ENCODE results near the gene DLG3.
"Not testable (repeated sequence)": the region's sequence is repeated elsewhere in the genome, so short reads cannot be mapped to it uniquely, and the experiment has no call there.

DLG3 gene

GRCh38 chrX:70444326-70444945 is at the start of gene DLG3:
TSS of gene DLG3 (plus strand) at chrX:70444835. CDS start at chrX:70445202, 367 bp downstream.
- DNase-seq (ENCODE audit: low spot score), result no peak

GRCh38 chrX:70398899-70399298 is 45.7 kb upstream of the DLG3 start:
- no peak for DNase-seq (ENCODE audit: low spot score)

- DNase-seq (ENCODE audit: low spot score), result not testable (repeated sequence)
These were observed 44.5 kb upstream of the DLG3 start for GRCh38 chrX:70400181-70400580.

GRCh38 chrX:70402721-70403120 is 41.9 kb upstream of the DLG3 start:
- no peak for DNase-seq (ENCODE audit: low spot score)

- DNase-seq (ENCODE audit: low spot score), result no peak
These were observed 39.6 kb upstream of the DLG3 start for GRCh38 chrX:70405003-70405402.

GRCh38 chrX:70410921-70411320 is 33.7 kb upstream of the DLG3 start:
- DNase-seq (ENCODE audit: low spot score), result no peak

- no peak for DNase-seq (ENCODE audit: low spot score)
These were observed 33.2 kb upstream of the DLG3 start for GRCh38 chrX:70411475-70411874.

- no peak for DNase-seq (ENCODE audit: low spot score)
These were observed 23.0 kb upstream of the DLG3 start for GRCh38 chrX:70421618-70422017.

- DNase-seq (ENCODE audit: low spot score), result no peak
These were observed 21.7 kb upstream of the DLG3 start, which contains the start of gene GDPD2 for GRCh38 chrX:70422851-70423341. TSS of gene GDPD2 (plus strand) at chrX:70423314. CDS start at chrX:70424985, 1,671 bp downstream.

GRCh38 chrX:70423936-70424675 is 20.5 kb upstream of the DLG3 start:
- DNase-seq (ENCODE audit: low spot score), result no peak

GRCh38 chrX:70424801-70425200 is 19.8 kb upstream of the DLG3 start:
- no peak for DNase-seq (ENCODE audit: low spot score)

- no peak for DNase-seq (ENCODE audit: low spot score)
These were observed 18.1 kb upstream of the DLG3 start for GRCh38 chrX:70426286-70427278.

GRCh38 chrX:70427365-70427764 is 17.3 kb upstream of the DLG3 start:
- DNase-seq (ENCODE audit: low spot score), result no peak

GRCh38 chrX:70429759-70430158 is 14.9 kb upstream of the DLG3 start:
- no peak for DNase-seq (ENCODE audit: low spot score)

GRCh38 chrX:70432936-70433847 is 11.4 kb upstream of the DLG3 start:
- DNase-seq (ENCODE audit: low spot score), result no peak

GRCh38 chrX:70433848-70434351 is 10.7 kb upstream of the DLG3 start:
- DNase-seq (ENCODE audit: low spot score), result no peak

- DNase-seq (ENCODE audit: low spot score), result peak; percentile 95
These were observed 10.2 kb upstream of the DLG3 start for GRCh38 chrX:70434352-70434866.

GRCh38 chrX:70434914-70435586 is 9.6 kb upstream of the DLG3 start:
- DNase-seq (ENCODE audit: low spot score), result no peak

GRCh38 chrX:70436343-70436742 is 8.3 kb upstream of the DLG3 start:
- no peak for DNase-seq (ENCODE audit: low spot score)

GRCh38 chrX:70437011-70437410 is 7.6 kb upstream of the DLG3 start:
- no peak for DNase-seq (ENCODE audit: low spot score)

Measured in COLO829 (cell line).